GM21367 (cell line): ENCODE results near the gene STK32C.
"Not testable (repeated sequence)": the region's sequence is repeated elsewhere in the genome, so short reads cannot be mapped to it uniquely, and the experiment has no call there.

ENCODE experiments used
- ATAC-seq: cut with Tn5 transposase; IDR thresholded peaks from one replicate; pipeline ENCODE4 v1.9.1; 2021; ENCODE audit not compliant: unreplicated experiment

The STK32C gene

DNA sequence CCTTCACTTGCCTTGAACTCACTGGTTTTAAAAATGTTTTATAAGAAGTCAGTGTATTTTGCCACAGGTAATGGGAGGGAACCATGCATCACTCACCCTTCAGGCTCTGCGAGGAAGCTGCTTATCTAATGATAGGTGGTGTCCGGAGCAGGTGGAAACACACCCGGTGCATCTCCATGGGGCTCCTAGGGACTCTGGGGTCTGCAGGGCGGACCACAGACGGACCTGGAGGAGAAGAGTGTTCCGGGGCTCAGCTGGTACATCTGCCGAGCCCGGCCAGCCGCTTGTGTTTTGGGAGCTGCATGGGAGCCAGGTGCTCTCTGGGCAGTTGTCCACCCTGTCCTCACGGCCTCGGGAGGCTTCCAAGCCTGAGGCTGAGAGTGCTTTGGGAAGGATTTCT, 31.5 kb upstream of the STK32C start:
- no peak for ATAC-seq

DNA sequence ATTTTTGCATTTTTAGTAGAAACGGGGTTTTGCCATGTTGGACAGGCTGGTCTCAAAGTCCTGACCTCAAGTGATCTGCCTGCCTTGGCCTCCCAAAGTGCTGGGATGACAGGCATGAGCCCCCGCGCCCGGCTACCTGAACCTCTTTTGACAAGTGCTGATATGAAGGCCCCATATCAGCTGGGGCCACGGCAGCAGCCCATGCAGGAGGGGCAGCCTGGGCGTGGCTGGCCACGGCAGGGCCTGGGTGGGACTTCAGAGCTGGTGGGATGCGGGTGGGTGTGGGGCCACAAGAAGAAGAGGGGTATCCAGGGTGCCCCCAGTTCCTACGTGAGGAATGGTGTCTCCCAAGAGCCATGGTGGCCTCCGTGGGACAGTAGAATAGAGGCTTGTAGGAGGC, 31.1 kb upstream of the STK32C start:
- ATAC-seq: no peak

DNA sequence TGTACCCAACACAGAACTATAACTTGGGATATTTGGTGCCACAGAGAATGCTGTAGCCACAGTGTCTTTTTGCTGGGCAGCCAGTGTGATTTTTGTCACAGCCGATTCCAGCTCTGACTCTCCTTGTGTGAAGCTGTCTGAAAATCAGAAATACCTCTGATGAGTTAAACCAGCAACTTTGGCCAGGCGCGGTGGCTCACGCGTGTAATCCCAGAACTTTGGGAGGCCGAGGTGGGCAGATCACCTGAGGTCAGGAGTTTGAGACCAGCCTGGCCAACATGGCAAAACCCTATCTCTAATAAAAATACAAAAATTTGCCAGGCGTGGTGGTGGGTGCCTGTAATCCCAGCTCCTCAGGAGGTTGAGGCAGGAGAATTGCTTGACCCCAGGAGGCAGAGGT, 30.1 kb upstream of the STK32C start:
- not testable (repeated sequence) for ATAC-seq

DNA sequence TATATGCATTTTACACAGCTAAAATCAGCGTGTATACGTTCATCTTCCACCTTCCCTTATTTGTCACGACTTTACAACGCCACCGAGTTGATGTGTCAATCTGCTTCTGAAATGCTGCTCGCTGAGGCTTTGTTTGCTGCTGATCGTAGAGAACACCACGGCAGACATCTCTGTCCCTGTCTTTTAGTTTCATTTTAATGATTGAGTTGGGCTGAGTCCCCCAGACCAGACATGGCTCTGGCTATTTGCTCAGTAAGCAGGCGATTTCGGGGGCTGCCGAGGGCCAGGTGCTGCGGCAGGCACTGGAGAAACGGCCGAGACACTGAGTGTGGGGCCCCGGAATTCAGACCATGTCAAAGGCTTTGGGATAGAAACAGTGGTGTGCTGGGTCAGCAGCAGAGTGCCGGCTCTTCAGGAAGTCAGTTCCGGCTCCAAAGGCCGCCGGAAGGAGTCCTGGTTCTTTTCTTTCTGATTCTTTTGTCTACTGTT, 29.2 kb upstream of the STK32C start:
- no peak for ATAC-seq

DNA sequence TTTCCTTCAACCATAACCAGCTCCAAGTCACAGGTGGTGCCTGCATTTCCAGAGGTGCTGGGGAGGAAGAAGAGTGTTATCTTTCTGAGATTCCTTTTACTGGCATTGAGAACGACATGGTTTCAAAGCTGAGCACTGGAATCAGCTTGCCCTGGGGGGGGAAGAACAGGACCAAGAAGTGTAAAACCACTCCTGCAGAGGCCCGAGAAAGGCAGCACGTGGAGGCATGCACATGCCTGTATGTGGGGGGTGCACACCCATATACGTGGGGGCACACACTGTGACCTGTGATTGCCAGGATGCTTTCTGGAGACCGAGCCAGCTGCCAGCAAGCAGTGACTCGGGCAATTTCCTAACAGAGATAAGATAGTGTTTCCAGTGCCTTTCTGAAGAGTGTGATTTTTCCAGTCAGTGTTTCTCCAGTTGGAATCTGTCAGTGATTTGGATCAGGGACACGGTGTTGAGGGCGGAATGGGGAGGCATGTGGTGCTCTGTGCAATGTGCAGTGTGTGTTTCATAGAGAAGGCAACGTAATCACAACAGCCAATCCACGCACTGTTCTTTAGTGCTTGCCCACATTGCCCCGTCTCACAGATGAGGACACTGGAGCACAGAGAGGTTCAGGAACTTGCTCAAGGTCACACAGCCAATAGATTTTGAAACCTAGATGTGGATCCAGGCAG, 28.5 kb upstream of the STK32C start:
- ATAC-seq: no peak

DNA sequence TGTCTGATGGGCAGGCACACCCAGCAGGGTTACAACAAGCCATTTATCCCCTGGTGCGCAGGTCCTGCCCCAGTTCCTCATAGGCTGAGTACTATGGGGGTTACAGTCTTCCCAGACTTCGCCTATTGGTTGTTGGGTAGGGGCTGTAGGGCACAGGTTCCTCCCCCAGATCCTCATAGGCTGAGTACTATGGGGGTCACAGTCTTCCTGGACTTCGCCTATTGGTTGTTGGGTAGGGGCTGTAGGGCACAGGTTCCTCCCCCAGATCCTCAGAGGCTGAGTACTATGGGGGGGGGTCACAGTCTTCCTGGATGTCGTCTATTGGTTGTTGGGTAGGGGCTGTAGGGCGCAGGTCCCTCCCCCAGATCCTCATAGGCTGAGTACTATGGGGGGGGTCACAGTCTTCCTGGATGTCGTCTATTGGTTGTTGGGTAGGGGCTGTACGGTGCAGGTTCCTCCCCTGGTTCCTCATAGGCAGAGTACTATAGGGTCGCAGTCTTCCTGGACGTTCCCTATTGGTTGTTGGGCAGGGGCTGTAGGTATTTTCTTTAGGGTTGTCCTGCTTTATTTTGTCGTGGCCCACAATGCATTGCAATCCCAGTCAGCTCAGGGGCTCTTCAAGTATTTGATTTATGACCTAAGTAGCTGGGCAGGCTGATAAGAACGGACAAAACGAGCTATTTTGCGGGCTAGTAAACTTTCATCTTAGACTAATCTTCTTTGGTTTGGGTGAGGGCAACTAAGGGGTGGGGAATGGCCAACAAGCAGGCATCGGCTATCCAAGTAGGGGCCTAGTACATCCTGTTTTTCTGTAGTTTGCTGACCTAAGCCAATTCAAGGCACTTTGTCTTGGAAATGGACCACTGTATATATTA, 27.7 kb upstream of the STK32C start:
- peak; percentile 61 for ATAC-seq

DNA sequence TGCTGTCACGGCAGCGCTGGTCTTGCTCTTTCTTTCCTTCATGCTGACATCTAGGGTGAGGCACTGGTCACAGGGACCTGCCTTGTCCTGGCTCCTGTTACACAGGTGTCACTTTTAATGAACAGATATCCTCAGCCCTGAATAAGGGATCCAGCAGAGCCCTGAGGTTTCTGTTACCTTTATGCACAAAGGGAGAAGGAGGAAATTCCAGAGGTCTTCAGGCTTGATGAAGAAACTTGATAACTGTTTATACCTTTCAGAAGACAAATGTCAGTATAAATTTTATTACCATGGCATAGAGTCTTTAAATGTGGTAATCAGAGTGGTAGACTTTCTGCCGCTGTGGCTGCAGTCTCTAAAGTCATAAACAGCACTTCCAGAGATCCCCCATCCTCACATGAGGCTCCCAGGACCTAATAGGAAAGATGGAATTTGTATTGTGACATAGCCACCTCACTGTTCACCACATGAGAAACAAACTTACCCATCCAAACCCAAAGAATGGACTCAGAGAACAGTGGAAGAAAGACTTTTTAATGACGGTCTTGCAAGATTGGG, 27.0 kb upstream of the STK32C start:
- no peak for ATAC-seq

DNA sequence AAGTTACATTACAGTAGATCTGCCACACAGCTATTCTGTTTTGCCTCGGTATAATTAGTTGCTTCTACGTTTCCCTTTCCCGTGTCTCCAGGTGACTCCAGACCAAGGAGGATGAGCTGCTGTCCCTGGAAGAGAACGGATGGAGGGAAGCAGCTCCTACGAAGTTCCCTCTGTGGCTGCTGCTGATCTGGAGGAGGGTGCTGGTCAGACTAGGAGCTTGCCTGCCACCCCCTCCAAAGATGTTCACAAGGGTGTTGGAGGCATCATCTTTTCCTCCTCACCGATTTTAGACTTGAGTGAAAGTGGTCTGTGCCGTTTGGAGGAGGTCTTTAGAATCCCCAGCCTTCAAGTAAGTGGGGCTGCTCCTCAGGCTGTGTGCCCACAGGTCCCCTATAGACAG, 25.6 kb upstream of the STK32C start:
- no peak for ATAC-seq

DNA sequence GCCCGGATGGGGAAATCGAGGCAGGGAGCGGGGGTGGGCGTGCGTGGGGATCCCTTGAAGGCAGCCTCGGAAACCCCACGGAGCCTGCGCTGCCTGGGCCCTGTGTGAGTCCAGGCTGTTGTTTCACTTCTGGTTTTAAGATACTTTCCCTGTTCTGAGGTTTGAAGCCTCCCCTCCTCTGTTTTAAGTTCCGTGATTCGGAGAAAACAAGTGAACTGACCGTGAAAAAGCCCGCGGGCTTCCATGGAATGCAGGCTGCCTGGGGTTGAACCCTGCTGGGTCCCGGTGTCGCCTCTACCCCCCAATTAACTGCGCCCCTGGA, 24.6 kb upstream of the STK32C start:
- ATAC-seq: peak; percentile 29

DNA sequence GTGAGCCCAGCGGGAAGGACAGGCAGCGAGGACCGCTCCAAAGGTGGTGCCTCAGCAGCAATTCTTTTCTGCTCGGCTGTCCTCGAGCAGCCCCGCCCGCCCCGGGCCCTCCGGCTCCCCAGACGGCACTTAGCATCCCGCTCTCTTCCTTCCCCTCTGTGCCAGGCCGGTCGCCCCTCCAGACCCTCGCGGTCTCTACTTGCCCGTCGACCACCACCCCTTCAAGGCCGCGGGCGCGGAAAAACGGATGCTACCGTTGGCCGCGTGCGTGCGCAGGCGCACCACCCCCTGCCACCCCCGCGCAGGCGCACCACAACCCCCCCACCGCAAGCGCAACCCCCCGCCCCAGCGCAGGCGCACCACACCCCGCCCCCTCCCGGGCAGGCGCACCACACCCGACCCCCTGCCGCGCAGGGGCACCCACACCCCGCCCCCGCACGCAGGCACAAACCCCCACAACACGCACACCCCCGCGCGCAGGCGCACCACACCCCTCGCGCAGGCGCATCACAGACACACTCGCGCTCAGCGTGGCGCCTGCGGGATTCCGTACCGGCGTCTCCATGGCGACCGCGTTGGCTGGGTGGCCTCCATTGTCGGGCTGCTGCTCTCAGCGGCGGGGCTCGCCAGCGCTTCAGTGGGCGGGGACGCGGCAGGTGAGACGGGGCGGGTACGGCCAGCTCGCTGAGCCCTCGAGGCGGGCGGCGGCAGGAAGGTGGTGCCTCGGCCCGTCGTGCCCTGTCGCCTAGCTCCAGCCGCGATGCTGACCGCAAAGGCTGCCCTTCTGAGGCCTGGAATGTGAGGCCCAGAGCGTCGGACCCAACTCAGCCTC, 24.1 kb upstream of the STK32C start, which contains the start of gene LRRC27:
TSS of gene LRRC27 (plus strand) at position 593 of the 832 bp plus-strand sequence. CDS start 1,332 bp downstream, outside the sequence.
- ATAC-seq: peak; percentile 54

DNA sequence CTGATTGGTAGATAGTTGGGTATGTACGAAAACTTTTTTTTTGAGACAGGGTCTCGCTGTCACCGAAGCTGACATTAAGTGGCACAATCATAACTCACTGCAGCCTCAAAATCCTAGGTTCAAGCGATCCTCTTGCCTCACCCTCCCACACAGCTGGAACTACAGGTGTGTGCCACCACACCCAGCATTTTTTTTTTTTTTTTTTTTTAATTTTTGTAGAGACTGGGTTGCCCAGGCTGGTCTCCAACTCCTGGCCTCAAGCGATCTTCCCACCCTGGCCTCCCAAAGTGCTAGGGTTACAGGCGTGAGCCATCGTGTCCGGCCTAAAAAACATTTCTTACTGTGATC, 22.7 kb upstream of the STK32C start:
- ATAC-seq: no peak

DNA sequence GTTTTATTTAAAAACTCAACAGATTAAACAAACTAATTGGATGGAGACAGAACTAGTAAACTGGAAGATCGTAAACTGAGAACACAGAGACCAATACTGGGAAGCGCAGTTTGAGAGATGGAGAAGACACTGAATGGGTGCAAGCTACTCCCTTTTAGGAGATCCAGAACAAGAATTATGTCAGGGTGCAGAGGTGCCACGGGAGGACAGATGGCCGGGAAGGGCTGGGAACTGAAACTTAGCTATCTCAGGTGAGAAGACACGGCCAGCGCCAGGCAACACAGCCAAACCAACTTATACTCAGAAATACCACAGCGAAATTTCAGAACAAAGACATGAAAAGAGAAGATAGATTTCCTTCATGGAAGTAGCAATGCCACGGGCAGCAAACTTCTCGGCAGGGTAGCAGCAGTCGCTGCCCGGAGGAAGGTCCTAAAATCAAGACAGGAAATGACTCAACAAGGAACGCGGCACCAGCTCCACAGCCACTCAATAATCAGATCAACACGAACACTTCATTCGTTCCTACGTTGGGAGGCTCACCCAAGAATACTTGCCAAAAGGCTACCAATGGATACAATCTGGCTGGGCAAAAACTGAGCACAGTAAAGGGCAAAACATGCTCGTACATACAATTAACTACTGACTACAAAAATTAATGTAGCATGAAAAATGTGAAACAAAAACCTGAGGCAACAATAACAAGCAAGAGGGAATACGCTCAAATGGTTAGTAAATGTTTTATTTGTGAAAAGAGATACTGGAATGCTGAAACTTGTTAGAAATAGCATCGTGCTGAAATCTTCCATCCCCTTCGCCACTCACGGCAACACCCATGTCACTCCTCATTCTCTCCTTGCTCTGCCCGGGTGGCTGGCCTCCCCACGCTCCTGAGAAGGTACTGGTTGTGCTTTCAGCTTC, 22.1 kb upstream of the STK32C start:
- ATAC-seq: no peak

DNA sequence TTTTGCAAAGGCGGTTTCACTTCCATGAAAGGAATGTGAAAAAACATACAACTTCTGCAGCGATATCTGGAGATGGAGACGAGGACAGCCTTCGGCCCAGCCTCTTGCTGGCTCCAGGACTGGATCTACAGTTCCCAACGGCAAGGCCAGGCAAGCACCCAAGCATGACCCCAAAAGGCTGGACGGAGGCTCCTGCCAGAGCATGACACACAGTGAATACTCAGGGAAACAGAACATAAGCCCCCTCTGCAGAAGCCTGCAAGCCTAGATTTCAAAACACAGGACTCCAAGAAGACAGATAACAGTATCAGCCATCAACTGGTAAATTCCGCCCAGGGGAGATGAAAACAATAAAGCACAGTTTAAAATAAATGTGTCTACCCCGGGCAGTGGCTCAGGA, 21.0 kb upstream of the STK32C start:
- no peak for ATAC-seq

DNA sequence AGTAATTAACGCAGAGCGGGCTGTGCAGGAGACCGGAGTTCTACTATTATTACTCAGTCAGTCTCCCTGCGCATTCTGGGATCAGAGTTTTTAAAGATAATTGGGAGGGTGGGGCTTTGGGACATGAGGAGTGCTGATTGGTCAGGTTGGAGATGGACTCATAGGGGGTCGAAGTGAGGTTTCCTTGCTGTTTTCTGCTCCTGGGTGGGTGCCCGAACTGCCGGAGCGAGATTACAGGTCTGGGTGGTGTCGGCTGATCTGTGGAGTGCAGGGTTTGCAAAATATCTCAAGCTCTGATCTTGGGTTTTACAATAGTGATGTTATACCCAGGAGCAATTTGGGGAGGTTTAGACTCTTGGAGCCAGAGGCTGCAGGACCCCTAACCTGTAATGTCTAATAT, 20.4 kb upstream of the STK32C start:
- no peak for ATAC-seq

DNA sequence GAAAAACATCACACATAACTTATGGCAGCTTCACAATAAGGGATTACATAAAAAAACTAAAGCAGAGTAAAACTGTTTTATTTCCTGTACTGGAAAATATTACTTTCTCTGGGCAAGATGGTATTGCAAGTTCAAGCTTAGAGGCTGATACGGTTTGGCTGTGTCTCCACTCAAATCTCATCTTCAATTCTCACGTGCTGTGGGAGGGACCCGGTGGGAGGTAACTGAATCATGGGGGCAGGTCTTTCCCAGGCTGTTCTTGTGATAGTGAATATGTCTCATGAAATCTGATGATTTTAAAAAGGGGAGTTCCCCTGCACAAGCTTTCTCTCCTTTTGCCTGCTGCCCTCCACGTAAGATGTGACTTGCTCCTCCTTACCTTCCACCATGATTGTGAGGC, 19.2 kb upstream of the STK32C start:
- no peak for ATAC-seq

DNA sequence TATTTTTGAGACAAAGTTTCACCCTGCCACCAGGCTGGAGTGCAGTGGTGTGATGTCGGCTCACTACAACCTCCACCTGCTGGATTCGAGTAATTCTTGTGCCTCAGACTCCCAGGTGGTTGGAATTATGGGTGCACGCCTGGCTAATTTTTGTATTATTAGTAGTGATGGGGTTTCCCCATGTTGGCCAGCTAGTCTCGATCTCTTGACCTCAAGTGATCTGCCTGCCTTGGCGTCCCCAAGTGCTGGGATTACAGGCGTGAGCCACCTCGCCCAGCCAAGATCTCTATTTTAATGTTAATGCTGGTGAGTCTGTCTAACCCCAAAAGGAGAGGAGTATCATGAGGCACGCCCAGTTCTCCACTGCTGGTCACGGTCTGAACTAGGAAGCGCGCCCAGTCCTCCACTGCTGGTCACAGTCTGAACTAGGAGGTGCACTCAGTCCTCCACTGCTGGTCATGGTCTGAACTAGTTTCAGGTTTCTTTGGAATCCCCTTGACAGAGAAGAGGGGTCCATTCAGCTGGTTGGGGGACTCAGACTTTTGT, 18.7 kb upstream of the STK32C start:
- no peak for ATAC-seq

DNA sequence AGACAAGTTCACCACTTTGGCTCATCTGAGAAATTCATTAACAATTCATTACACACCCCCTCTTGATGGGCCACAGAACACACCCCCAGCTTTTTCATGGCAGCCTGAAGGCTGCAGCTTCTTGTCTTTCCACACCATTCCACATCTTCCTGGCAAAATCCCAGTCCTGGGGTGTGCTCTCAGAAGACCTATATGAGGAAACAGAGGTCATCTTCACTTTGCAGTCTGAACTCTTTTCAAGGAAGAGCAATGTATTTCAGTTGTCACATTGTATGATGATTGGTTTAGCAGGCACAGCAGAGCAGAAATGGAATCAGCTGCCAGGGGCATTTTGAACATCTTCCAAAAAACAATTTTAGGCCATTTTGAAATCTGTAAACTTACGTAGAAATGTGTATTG, 16.4 kb upstream of the STK32C start:
- ATAC-seq: no peak

DNA sequence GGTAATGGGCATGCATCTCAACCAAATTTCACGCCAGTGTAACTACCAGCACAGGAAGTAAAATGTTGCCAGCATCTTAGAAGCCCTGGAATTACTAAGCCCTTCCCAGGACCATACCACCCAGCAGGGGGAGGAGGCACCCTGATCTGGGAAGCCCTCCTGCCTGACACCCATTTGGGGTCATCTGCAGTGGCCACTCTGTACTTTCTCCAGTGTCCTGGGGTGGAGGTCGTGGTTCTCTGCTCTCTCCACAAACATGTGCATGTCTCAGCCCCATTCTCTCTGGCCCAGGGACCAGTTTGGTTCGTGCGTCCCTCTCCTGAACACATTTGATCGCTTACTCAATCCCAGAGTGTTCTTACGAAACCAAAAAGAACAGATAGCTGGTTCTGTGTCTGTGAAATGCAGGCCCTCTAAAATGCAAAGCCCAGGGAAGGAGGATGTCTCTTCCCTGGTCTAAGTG, 14.9 kb upstream of the STK32C start:
- no peak for ATAC-seq

DNA sequence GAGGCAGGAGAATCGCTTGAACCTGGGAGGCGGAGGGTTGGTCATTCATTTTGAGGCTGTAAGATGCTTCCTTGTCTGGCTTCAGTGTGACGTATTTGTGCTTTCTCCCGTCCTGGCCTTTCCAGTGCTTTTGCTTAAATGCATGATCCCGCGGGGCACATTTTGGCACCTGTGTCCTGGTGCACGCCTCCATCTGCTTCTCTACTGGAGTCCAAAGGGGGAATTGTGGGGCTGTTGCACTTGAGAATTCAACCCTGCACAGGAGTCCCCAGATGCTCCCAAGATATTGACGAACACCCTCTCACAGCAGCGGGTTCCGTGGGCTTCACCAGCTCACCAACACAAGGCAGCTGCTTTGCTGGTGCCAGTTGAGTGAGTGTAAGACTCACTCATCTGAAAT, 14.0 kb upstream of the STK32C start:
- no peak for ATAC-seq
